SK-N-MC (cell line): ENCODE data around the gene CTNNA2.
"Not testable (repeated sequence)": the region's sequence is repeated elsewhere in the genome, so short reads cannot be mapped to it uniquely, and the experiment has no call there.

Experiments used
- DNase-seq: peaks from one replicate; pipeline ENCODE4 v3.0.0-alpha.2; 2011; ENCODE audit warnings: low read depth, low spot score
- H3K27ac ChIP-seq: fragments of 200-600 bp; sonication (generic); 2 replicates; pipeline ENCODE4 v1.5.1; 2016; ENCODE audit warnings: mixed run types
- H3K36me3 ChIP-seq: fragments of 200-600 bp; sonication (generic); 2 replicates; pipeline ENCODE4 v1.6.1; 2017; ENCODE audit warnings: antibody characterized with exemption, low read length, mixed read lengths; ENCODE audit not compliant: insufficient read depth
- H3K4me3 ChIP-seq: fragments of 200-600 bp; sonication (generic); 2 replicates; pipeline ENCODE4 v1.5.1; 2016
- H3K9ac ChIP-seq: fragments of 200-600 bp; sonication (generic); 2 replicates; pipeline ENCODE4 v1.8.0; 2017; ENCODE audit warnings: mixed run types, mixed read lengths; ENCODE audit not compliant: insufficient read length
- H3K9me3 ChIP-seq: fragments of 200-600 bp; sonication (generic); 2 replicates; pipeline ENCODE4 v1.6.1; 2017; ENCODE audit warnings: low read depth, mild to moderate bottlenecking, antibody characterized with exemption, low read length, moderate library complexity, mixed read lengths
- EZH2 ChIP-seq: fragments of 200-600 bp; sonication (generic); IDR thresholded peaks from one replicate; pipeline ENCODE4 v1.6.1; 2017; ENCODE audit warnings: antibody characterized with exemption
- FOXP2 ChIP-seq: optimal IDR thresholded peaks from 2 replicates; pipeline ENCODE3; 2011; ENCODE audit warnings: mild to moderate bottlenecking, moderate library complexity; ENCODE audit not compliant: insufficient read depth; ENCODE audit errors: extremely low read length, control extremely low read depth
- POLR2AphosphoS5 ChIP-seq: IDR thresholded peaks from 2 replicates; pipeline ENCODE4 v1.6.1; 2012; ENCODE audit warnings: mild to moderate bottlenecking, low read depth, low read length, borderline replicate concordance

The CTNNA2 gene

DNA sequence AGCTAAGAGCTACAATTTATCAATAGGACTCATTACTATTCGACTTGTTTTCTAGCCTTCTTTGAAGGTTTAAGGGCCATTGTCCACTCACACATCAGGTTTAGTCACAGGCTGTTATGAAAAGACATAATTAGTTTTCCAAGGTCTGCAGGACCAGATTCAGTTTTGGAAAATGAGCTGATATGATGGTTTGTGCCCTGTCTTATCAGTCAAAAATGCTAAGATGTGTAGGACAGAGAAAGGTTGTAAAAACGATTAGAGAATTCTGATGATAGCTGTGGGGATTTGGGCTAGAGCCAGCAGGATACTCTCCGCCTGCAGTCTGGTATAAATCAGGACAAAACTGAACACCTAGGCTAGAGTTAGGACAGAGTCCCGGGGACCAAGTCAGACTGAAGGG is 578.4 kb downstream of the CTNNA2 start:
- Histone ChIP-seq H3K36me3 (no peaks in the 10 kb centered on the region), H3K9me3 (no peaks in the 10 kb centered on the region), H3K27ac (no peak overlapping the region), H3K9ac (no peak overlapping the region), H3K4me3 (no peak overlapping the region)
- TF ChIP-seq EZH2: no peak
- no peak for TF ChIP-seq FOXP2
- TF ChIP-seq POLR2AphosphoS5: no peak
- no peak for DNase-seq

DNA sequence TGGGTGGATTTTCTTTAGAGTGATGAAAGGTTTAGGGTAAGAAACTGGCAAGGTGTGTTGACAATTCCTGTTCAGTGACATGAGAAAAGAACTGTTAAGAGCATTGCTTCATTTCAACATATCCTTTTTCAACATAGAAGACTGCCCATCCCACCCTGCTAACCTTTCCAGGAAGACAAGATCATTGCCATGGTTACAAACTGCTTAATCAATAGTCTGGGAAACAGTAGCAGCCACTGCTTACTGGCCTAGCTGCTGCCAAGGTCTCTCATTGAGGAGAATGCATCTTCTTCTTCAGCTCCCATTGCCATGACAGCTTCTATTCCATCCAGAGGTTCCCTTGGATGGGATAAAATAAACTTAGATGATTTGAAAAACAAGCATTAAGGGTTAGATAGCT is 579.6 kb downstream of the CTNNA2 start:
- Histone ChIP-seq H3K4me3 (no peak overlapping the region), H3K9ac (no peak overlapping the region), H3K27ac (no peak overlapping the region), H3K36me3 (no peaks in the 10 kb centered on the region), H3K9me3 (no peaks in the 10 kb centered on the region)
- no peak for DNase-seq
- TF ChIP-seq EZH2 (no peak), FOXP2 (no peak), POLR2AphosphoS5 (no peak)

- not testable (repeated sequence) for H3K36me3 ChIP-seq, H3K9me3 ChIP-seq, H3K9ac ChIP-seq, H3K27ac ChIP-seq, DNase-seq, H3K4me3 ChIP-seq
Observed at GRCh38 chr2:80098503-80098902, 585.7 kb downstream of the CTNNA2 start.

GRCh38 chr2:80102026-80102425 is 589.2 kb downstream of the CTNNA2 start:
- H3K4me3 ChIP-seq: no peak overlapping the region
- TF ChIP-seq POLR2AphosphoS5 (no peak), EZH2 (no peak), FOXP2 (no peak)
- no peak for DNase-seq
- H3K9ac ChIP-seq: no peak overlapping the region
- no peaks in the 10 kb centered on the region for H3K9me3 ChIP-seq
- no peak overlapping the region for H3K27ac ChIP-seq
- H3K36me3 ChIP-seq: no peaks in the 10 kb centered on the region

DNA sequence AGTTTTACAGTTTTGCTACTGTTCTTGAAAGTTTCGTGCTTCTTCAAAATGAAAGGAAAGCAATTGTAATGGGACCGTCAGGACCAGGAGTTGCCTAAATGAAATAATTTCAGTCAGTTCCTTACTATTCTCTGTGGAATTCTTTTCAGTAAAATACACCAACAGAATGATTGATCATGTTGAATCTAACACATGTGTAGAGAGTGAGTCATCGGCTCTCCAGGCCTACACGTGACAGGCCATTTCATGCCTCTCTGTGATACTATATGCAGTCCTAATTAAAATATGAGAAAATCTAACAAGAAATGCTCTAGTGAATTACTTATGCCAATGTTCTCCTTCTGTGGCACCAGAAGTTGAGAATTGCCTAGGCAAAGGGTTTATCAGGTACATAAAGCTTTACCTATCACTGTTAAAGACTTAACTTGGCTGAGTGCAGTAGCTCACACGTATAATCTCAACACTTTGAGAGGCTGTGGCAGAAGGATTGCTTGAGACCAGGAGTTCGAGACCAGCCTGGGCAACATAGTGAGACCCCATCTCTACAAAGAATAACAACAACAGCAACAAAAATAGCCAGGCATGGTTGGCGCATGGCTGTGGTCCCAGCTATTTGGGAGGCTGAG is 592.3 kb downstream of the CTNNA2 start:
- no peak for TF ChIP-seq POLR2AphosphoS5
- TF ChIP-seq EZH2: no peak
- Histone ChIP-seq H3K9ac (no peak overlapping the region), H3K9me3 (no peaks in the 10 kb centered on the region), H3K4me3 (no peak overlapping the region), H3K27ac (no peak overlapping the region), H3K36me3 (no peaks in the 10 kb centered on the region)
- no peak for DNase-seq

DNA sequence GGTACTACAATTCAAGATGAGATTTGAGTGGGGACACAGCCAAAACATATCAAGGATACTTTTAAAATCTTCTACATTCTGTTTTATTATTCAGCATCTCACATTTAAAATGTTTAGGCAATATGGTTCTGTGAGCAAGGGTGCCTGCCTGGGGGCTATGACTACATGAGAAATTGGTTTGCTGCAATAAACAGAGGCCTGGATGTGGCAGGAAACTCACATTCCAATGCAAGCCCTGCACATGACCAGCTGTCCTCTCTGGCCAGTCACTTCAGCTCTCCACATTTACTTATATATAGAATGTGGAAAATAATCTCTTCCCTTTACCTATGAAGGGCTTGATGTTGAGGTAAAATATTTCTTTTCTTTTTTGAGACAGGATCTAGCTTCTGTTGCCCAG is 598.3 kb downstream of the CTNNA2 start:
- no peak for TF ChIP-seq FOXP2
- TF ChIP-seq POLR2AphosphoS5: no peak
- no peak for TF ChIP-seq EZH2
- Histone ChIP-seq H3K9ac (no peak overlapping the region), H3K4me3 (no peak overlapping the region), H3K36me3 (no peaks in the 10 kb centered on the region), H3K9me3 (no peaks in the 10 kb centered on the region), H3K27ac (no peak overlapping the region)
- DNase-seq: no peak

GRCh38 chr2:80112790-80113189 is 599.9 kb downstream of the CTNNA2 start:
- H3K9me3 ChIP-seq: no peaks in the 10 kb centered on the region
- no peak overlapping the region for H3K4me3 ChIP-seq
- DNase-seq: no peak
- H3K27ac ChIP-seq: no peak overlapping the region
- no peaks in the 10 kb centered on the region for H3K36me3 ChIP-seq
- H3K9ac ChIP-seq: no peak overlapping the region
- no peak for TF ChIP-seq EZH2
- no peak for TF ChIP-seq FOXP2

DNA sequence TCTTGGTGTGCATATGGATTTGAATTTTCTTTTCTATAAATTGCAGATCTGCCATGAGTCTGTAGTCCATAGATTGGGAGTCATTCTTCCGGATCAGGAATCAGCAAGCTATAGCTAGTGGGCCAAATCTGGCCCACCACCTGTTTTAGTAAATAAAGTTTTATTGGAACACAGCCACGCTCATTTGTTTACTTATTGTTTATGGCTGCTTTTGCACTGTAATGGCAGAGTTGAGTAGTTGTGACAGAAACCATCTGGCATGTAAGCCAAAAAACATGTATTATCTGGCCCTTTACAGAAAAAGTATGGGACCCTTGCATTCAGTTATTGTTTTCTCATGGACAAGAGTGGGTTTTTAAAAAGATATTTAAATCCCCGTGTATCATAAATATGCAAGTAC is 600.5 kb downstream of the CTNNA2 start:
- H3K9me3 ChIP-seq: no peaks in the 10 kb centered on the region
- no peak overlapping the region for H3K27ac ChIP-seq
- H3K4me3 ChIP-seq: no peak overlapping the region
- DNase-seq: no peak
- TF ChIP-seq EZH2: no peak
- no peak for TF ChIP-seq POLR2AphosphoS5
- no peak for TF ChIP-seq FOXP2
- no peak overlapping the region for H3K9ac ChIP-seq
- no peaks in the 10 kb centered on the region for H3K36me3 ChIP-seq

- H3K9ac ChIP-seq: no peak overlapping the region
- H3K27ac ChIP-seq: no peak overlapping the region
- no peaks in the 10 kb centered on the region for H3K9me3 ChIP-seq
- no peak overlapping the region for H3K4me3 ChIP-seq
- no peak for DNase-seq
- TF ChIP-seq EZH2 (no peak), FOXP2 (no peak), POLR2AphosphoS5 (no peak)
- H3K36me3 ChIP-seq: no peaks in the 10 kb centered on the region
Observed at GRCh38 chr2:80114812-80115211, 602.0 kb downstream of the CTNNA2 start.

GRCh38 chr2:80117401-80117800 is 604.5 kb downstream of the CTNNA2 start:
- TF ChIP-seq POLR2AphosphoS5: no peak
- no peak for TF ChIP-seq EZH2
- TF ChIP-seq FOXP2: no peak
- Histone ChIP-seq H3K9me3 (no peaks in the 10 kb centered on the region), H3K27ac (no peak overlapping the region), H3K9ac (no peak overlapping the region), H3K36me3 (no peaks in the 10 kb centered on the region), H3K4me3 (no peak overlapping the region)
- no peak for DNase-seq
